ENCODE data around the gene ENAH.

DNA sequence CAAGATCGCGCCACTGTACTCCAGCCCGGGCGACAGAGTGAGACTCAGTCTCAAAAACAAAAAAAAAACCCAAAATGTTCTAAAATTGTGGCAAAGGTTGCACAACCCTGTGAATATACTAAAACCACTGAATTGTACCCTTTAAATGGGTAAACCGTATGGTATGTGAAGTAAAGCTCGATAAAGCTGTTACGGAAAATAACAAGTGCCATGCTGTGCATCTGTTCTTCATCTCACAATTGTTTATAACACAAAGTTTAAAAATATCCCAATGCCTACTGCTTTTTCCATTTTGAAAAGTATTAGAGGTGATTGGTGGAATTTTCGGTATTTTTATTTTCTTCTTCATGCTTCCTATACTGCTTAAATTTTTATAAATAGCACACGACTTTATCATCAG, 111.5 kb downstream of the ENAH start:
- TF ChIP-seq, protein P1, sequence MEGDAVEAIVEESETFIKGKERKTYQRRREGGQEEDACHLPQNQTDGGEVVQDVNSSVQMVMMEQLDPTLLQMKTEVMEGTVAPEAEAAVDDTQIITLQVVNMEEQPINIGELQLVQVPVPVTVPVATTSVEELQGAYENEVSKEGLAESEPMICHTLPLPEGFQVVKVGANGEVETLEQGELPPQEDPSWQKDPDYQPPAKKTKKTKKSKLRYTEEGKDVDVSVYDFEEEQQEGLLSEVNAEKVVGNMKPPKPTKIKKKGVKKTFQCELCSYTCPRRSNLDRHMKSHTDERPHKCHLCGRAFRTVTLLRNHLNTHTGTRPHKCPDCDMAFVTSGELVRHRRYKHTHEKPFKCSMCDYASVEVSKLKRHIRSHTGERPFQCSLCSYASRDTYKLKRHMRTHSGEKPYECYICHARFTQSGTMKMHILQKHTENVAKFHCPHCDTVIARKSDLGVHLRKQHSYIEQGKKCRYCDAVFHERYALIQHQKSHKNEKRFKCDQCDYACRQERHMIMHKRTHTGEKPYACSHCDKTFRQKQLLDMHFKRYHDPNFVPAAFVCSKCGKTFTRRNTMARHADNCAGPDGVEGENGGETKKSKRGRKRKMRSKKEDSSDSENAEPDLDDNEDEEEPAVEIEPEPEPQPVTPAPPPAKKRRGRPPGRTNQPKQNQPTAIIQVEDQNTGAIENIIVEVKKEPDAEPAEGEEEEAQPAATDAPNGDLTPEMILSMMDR (optimal IDR thresholded peaks at IDR 0.05 in 1 of 3, IDR thresholded peaks at IDR 0.05 in 1 of 3, conservative IDR thresholded peaks at IDR 0.05 in 1 of 3; ENCODE audit: extremely low read depth in 1 of 3, insufficient read depth in 2 of 3, low read length in 3 of 3), result no peak
- TF ChIP-seq EZH2 (IDR thresholded peaks at IDR 0.05; ENCODE audit: low read length), result no peak
